Esophagus muscularis mucosa (tissue), 4 donors: ENCODE data around the gene CYTH1. TPM values are rescaled to one million over a fixed set of nuclear protein-coding genes. Genes with fewer than 3 reads are reported as not detected.
A peak's percentile ranks its signal among the peaks of the same experiment; 100 is the strongest.
"Not testable (repeated sequence)": the region's sequence is repeated elsewhere in the genome, so short reads cannot be mapped to it uniquely, and the experiment has no call there.

Experiments
- DNase-seq: peaks from one replicate; pipeline ENCODE4 v3.0.0-alpha.2; 2017; ENCODE audit errors: extremely low spot score
- H3K27ac ChIP-seq, 4 donors: fragments of 200-600 bp; sonication (generic); replicated peaks in 1 of 4; 1 replicate in 3 of 4; 2 replicates in 1 of 4; pipeline ENCODE4 v1.5.1; 2016 to 2019; ENCODE audit warnings: mild to moderate bottlenecking in 1 of 4
- H3K27me3 ChIP-seq, 4 donors: fragments of 200-600 bp; sonication (generic); one replicate each; pipeline versions ENCODE4 v1.5.1 to v1.6.0; 2016 to 2019
- H3K36me3 ChIP-seq, 4 donors: fragments of 200-600 bp; sonication (generic); one replicate each; pipeline ENCODE4 v1.5.1; 2016 to 2019
- H3K4me1 ChIP-seq, 4 donors: fragments of 200-600 bp; sonication (generic); one replicate each; pipeline ENCODE4 v1.5.1; 2016 to 2019
- H3K4me3 ChIP-seq, 4 donors: fragments of 200-600 bp; sonication (generic); 1 replicate in 2 of 4; 2 replicates in 2 of 4; pipeline ENCODE4 v1.5.1; 2016 to 2019; ENCODE audit warnings: mild to moderate bottlenecking in 4 of 4, moderate library complexity in 1 of 4
- H3K9me3 ChIP-seq, 4 donors: fragments of 200-600 bp; sonication (generic); 1 replicate in 3 of 4; 2 replicates in 1 of 4; pipeline ENCODE4 v1.5.1; 2016 to 2019
- CTCF ChIP-seq, 3 experiments: fragments of 200-600 bp in 2 of 3; fragments of 450-650 bp in 1 of 3; sonication (generic) in 2 of 3; IDR thresholded peaks; one replicate each; pipeline ENCODE4 v1.5.1; 2017 to 2019; ENCODE audit warnings: antibody characterized with exemption in 3 of 3, mild to moderate bottlenecking in 2 of 3, moderate library complexity in 1 of 3
- EP300 ChIP-seq: sonication (generic); formaldehyde crosslinking; IDR thresholded peaks from one replicate; pipeline ENCODE4 v1.6.1; 2017; ENCODE audit warnings: antibody characterized with exemption
- POLR2A ChIP-seq: fragments of 450-650 bp; IDR thresholded peaks from one replicate; pipeline ENCODE4 v1.6.1; 2017; ENCODE audit warnings: antibody characterized with exemption, moderate library complexity, mild to moderate bottlenecking, low read depth
- POLR2AphosphoS5 ChIP-seq, 2 donors: sonication (generic); formaldehyde crosslinking; IDR thresholded peaks; one replicate each; pipeline ENCODE4 v1.6.1; 2017; ENCODE audit warnings: antibody characterized with exemption in 2 of 2
- WGBS: methylation state at CpG from one replicate; pipeline ENCODE4 v1.1.5; 2018; 5-methylcytosine and 5-hydroxymethylcytosine counted together
- intact Hi-C: fragments of 100-400 bp; cut with DNase I; formaldehyde crosslinking; loops from one replicate; pipeline ENCODE4 v1.15.1; 2023
- total RNA-seq, 4 donors: library from RNA; depleted of rRNA; stranded (reverse); fragments of >200 nt; gene quantifications; one replicate each; pipeline versions ENCODE4 v1.1.0 to v1.2.1, GENCODE V29; 2016

Gene CYTH1
- total RNA-seq, 4 donors from 2014 or later = 25.7 to 39.4 (median 35.7) TPM

- no peak for TF ChIP-seq CTCF (IDR thresholded peaks at IDR 0.05)
- TF ChIP-seq POLR2A = no peak
- no peak for TF ChIP-seq EP300
- 83% methylated on average over 13 of the region's 13 CpGs for WGBS
- intact Hi-C loops = no loop called here
- no peaks in the 10 kb centered on the region for H3K9me3 ChIP-seq
- H3K4me3 ChIP-seq = no peak overlapping the region
- no peaks in the 10 kb centered on the region for H3K36me3 ChIP-seq
- H3K27me3 ChIP-seq = no peaks in the 10 kb centered on the region
- peaks cover 15 to 52% (median 37%) of the 10 kb centered on the region in 4 donors for H3K4me1 ChIP-seq
- no peak overlapping the region for H3K27ac ChIP-seq
- no peak for DNase-seq
These were observed 28.5 kb downstream of the CYTH1 start for GRCh38 chr17:78753316-78754250.

- Histone ChIP-seq H3K36me3 (no peaks in the 10 kb centered on the region), H3K4me3 (no peak overlapping the region), H3K9me3 (no peaks in the 10 kb centered on the region), H3K27ac (no peak overlapping the region), H3K4me1 (peaks cover 17 to 51% (median 37%) of the 10 kb centered on the region in 4 donors), H3K27me3 (no peaks in the 10 kb centered on the region)
- DNase-seq = no peak
- 83% methylated on average over 14 of the region's 14 CpGs for WGBS
- TF ChIP-seq EP300 = no peak
- TF ChIP-seq POLR2AphosphoS5 (IDR thresholded peaks at IDR 0.05) = no peak
- TF ChIP-seq CTCF (IDR thresholded peaks at IDR 0.05) = no peak
- no peak for TF ChIP-seq POLR2A
- intact Hi-C loops = no loop called here
These were observed 30.5 kb downstream of the CYTH1 start for GRCh38 chr17:78751447-78752161.

GRCh38 chr17:78751000-78751399 is 31.1 kb downstream of the CYTH1 start:
- H3K9me3 ChIP-seq, H3K36me3 ChIP-seq, H3K27me3 ChIP-seq, intact Hi-C loops, H3K4me3 ChIP-seq, DNase-seq, H3K27ac ChIP-seq: not testable (repeated sequence)
- WGBS = 98% methylated on average over 5 of the region's 5 CpGs
- peaks cover 23 to 51% (median 38%) of the 10 kb centered on the region in 4 donors for H3K4me1 ChIP-seq

- no peaks in the 10 kb centered on the region for H3K36me3 ChIP-seq
- H3K4me3 ChIP-seq = no peak overlapping the region
- intact Hi-C loops = loop anchor here (5.0 kb wide), 1 partner anchor 252 kb away; no protein-coding TSS in a partner anchor
- 78% methylated on average over 7 of the region's 8 CpGs for WGBS
- TF ChIP-seq POLR2AphosphoS5 (IDR thresholded peaks at IDR 0.05) (peak; percentile 56 to 75), POLR2A (no peak)
- peaks cover 29 to 57% (median 50%) of the 10 kb centered on the region in 4 donors for H3K4me1 ChIP-seq
- DNase-seq = no peak
- H3K27me3 ChIP-seq = no peaks in the 10 kb centered on the region
- no peaks in the 10 kb centered on the region for H3K9me3 ChIP-seq
- H3K27ac ChIP-seq = peak overlapping the region; percentile 50 to 63 (median 54)
These were observed 33.2 kb downstream of the CYTH1 start for GRCh38 chr17:78748730-78749317.

GRCh38 chr17:78748048-78748729 is 33.9 kb downstream of the CYTH1 start:
- Histone ChIP-seq H3K27ac (peak overlapping the region; percentile 50 to 63 (median 54)), H3K9me3 (no peaks in the 10 kb centered on the region), H3K4me1 (peaks cover 29 to 59% (median 51%) of the 10 kb centered on the region in 4 donors), H3K36me3 (no peaks in the 10 kb centered on the region), H3K27me3 (no peaks in the 10 kb centered on the region), H3K4me3 (no peak overlapping the region)
- 68% methylated on average over 6 of the region's 6 CpGs for WGBS
- intact Hi-C loops = loop anchor here (5.0 kb wide), 1 partner anchor 251 kb away; no protein-coding TSS in a partner anchor
- TF ChIP-seq EP300 (no peak), CTCF (IDR thresholded peaks at IDR 0.05) (no peak), POLR2A (no peak), POLR2AphosphoS5 (IDR thresholded peaks at IDR 0.05) (no peak)
- DNase-seq = no peak
